GM12873 (cell line): ENCODE data around the gene PMM2.

ENCODE experiments used
- TF ChIP-seq, protein P1 (sequence below): IDR thresholded peaks from 2 replicates; pipeline ENCODE4 v1.5.1; 2012; ENCODE audit warnings: low read depth, mild to moderate bottlenecking, moderate library complexity, low read length, control low read depth; ENCODE audit not compliant: insufficient read depth; ENCODE audit errors: missing control alignments

The PMM2 gene

DNA sequence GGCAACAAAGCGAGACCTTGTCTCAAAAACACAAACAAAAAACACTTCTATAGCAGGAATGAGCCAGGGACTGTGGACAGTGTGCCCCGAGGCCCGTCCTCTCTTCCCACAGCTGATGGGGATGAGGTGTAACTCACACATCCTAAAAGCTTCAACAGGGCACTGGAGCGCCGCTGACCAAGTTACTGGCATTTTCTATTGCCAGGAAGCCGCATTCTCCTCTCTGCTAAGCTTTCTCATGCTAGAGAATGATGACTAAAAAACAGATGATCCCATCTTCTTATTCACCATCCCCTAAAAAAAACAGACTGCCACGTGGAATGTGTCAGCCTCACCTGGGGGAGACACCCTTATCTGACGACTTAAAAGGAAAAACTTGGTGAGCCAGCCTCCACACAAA, 54.9 kb downstream of the PMM2 start:
- TF ChIP-seq, protein P1, sequence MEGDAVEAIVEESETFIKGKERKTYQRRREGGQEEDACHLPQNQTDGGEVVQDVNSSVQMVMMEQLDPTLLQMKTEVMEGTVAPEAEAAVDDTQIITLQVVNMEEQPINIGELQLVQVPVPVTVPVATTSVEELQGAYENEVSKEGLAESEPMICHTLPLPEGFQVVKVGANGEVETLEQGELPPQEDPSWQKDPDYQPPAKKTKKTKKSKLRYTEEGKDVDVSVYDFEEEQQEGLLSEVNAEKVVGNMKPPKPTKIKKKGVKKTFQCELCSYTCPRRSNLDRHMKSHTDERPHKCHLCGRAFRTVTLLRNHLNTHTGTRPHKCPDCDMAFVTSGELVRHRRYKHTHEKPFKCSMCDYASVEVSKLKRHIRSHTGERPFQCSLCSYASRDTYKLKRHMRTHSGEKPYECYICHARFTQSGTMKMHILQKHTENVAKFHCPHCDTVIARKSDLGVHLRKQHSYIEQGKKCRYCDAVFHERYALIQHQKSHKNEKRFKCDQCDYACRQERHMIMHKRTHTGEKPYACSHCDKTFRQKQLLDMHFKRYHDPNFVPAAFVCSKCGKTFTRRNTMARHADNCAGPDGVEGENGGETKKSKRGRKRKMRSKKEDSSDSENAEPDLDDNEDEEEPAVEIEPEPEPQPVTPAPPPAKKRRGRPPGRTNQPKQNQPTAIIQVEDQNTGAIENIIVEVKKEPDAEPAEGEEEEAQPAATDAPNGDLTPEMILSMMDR = no peak

DNA sequence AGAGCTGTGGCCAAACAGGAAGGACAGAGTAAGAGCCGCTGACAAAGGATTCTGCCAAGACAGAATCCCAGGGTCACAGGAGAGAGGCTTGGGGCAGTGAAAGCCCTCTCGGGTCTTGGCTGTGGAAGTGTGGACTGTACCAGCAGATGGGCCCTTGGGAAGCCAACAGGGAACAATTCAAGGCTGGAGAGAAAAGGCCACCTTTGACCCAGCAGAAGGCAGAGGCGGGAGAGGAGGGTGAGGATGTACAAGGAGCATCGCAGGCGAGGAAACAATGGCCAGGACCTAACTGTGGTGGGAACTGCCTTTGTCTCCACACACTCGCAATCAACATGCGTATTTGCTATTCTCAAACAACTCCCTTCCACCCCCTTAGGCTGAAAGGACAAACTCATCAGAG, 55.5 kb downstream of the PMM2 start:
- TF ChIP-seq, protein P1 = no peak

DNA sequence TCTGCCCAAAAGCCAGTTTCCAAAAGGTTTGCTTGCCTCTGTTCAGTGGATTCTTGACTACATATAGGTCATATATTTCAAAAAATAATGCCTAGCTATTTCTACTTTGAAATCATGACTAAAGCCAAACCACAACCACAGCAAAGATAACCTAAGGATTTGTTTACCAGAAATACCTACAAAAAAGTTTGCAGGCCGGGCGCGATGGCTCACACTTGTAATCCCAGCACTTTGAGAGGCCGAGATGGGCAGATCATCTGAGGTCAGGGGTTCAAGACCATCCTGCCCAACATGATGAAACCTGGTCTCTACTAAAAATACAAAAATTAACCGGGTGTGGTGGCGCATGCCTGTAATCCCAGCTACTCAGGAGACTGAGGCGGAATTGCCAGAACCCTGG, 56.0 kb downstream of the PMM2 start:
- TF ChIP-seq, protein P1 = no peak

DNA sequence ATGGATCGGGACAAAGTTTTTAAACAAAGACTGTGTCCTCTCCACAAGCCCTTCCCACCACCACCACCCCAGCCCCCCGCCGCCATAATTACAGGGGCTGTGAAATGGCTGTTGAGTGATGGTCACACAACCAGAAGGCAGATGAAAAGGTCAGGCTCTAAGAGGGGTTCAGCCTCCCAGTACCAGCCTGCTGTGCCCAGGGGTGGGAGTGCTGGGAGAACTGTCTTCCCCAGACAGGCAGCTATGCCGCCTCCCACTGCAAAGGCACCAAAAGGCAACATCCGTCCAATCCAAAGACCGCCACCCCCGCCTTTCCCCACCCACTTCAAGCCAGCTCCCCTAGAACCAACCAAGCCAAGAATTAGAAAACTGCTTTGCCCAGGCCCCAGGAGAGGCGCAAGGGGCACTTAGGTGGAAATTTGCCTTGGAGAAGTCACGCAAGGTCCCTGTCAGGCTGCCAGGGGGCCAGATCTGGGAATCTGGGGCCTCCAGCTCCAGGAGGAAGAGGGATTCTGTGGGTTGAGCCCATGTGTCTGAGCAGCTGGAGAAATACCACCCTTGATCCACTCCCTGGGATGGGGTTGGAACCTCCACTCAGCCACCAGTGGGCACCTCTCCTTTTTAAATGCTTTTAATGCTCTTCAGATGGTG, 56.8 kb downstream of the PMM2 start:
- TF ChIP-seq, protein P1 = no peak

DNA sequence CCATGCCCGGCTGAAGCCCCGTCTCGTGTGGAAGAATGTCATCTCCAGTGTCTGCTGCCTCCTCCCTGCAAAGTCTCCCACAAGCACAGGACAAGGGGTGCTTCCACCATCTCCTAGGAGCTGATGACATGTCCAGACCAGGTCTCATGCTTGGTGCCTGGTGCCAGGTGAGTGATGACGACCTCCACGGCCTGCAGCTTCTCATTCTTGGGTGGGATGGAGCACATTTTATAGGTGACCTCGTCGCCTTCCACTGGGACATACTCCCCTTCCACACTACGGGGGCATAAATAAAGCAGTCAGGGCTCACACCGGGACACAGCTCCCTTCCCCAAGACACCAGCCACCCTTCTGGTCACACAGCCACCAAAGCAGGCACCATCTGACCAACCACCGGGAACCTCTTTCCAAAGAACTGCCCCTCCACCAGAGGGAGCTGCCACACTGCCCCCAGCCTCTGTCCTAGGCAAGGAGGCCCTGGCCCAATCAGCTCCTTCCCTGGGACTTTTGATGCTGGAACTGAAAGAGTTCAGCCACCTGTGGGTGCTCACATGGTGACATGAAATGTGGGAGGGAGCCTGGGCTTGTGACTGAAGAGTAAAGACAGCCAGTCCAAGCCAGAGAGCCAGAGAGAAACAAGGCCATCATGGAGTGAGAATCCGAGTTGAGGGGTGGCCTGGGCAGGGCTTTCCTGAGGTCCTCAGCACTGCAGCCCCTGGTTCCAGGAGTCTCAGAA, 57.6 kb downstream of the PMM2 start:
- TF ChIP-seq, protein P1 = peak; percentile 29

DNA sequence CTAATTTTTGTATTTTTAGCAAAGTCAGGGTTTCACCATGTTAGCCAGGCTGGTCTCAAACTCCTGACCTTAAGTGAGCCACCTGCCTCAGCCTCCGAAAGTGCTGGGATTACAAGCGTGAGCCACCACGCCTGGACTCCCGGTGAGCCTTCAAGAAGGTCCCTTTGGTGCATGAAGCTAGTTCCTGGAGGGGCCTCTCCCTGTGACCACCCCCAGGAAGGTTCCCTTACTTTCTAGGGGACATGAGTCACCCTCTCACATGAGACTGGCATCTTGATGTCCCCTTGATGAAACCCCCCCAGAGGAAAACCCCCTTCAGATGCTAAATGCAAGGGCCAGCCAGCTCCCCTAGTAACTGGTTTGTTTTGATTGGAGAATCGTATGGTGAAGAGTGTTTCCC, 58.3 kb downstream of the PMM2 start:
- TF ChIP-seq, protein P1 = no peak

DNA sequence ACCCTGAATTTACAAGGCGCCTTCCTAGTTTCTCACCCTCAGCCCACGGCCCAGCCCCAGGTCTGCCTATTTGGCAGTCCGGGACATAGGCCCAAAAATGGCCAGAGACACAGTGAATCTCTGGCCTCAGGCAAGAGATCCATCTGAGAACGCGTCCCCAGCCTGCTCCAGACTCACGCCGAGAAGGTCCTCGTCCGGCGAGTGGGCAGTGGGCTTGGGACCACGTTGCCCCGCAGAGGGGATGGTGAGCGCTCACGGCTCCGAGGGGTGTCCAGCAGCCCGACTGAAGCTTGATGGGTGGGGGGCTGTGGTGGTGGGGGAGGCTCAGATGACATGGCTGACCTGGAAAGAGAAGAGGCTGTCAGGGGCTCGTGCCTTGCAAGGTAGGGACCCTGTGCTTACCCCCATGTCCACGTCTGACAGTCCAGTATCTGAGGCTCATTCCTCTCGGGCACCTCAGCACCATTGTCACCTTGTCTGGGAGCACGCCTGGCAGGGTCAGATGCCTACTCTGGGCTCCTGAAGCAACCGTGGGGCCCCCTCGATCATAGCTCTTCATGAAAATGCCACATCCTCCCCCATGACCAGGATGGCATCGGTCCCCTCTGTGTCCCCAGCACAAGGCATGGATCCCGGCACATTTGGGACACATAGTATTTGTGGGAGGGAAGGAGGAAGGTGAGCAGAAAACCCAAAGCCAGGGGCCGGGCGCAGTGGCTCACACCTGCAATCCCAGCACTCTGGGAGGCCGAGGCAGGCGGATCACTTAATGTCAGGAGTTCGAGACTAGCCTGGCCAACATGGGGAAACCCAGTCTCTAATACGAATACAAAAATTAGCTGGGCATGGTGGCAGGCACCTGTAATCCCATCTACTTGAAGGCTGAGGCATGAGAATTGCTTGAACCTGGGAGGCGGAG, 61.6 kb downstream of the PMM2 start:
- TF ChIP-seq, protein P1 = no peak
